Measurements from ENCODE around the gene SMIM11.
"Not testable (repeated sequence)": the region's sequence is repeated elsewhere in the genome, so short reads cannot be mapped to it uniquely, and the experiment has no call there.

Gene SMIM11

DNA sequence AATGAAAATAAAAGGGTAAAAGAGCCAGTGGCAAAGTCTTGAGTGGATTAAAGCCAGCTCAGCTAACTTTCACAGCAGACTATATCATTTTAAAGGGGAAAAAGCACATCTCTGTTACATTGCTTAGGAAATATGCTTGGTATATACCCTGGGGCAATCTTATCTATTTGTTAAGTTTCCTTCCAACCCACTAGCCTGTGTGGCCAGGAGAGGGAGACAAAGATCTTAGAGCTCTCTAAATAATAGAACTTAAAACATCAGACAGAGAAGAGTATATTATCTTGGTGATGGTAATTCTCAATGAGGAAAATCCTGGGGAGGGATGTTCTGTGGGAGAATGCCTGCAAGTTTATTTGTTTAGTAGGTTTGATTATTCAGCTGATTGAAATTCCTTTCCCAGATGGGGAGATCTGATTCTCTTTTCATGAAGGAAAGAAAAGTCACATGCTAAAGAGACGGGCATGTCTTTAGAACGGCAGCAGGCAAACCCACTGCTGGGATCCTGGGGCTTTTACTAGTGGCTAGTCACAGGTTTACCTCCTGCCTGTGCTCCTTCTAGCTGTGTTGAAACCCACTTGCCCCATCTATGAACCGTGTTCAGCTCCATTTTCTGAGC lies 7.9 kb upstream of the SMIM11 start:
- Mint-ChIP-seq H3K4me1 (no peaks in the 10 kb centered on the region), H3K4me3 (no peak overlapping the region), H3K36me3 (no peaks in the 10 kb centered on the region), H3K9me3 (no peaks in the 10 kb centered on the region), H3K27ac (no peak overlapping the region)
- no peak for DNase-seq (ENCODE audit: low spot score in 2 of 2)
- peak; percentile 74 for ATAC-seq

DNA sequence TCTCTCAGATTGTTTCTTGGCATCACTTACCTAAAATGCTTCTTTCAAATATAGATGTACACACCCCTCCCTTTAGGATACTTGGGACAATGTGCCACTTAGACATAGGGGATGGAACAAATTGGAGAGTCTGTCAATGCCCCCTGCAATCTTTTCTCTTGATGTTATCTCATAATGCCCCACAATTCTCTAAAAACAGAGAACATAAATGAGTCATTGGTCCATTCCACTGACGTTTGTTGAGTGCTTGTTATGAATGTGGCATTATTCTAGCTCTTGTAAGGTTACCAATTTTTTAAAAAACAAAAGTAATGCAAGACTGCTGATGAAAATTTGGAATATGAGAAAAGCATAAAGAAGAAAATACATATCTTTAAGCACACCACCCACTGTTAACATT lies 5.6 kb upstream of the SMIM11 start:
- Mint-ChIP-seq H3K27ac (no peak overlapping the region), H3K4me3 (no peak overlapping the region), H3K36me3 (no peaks in the 10 kb centered on the region), H3K9me3 (no peaks in the 10 kb centered on the region), H3K4me1 (no peaks in the 10 kb centered on the region)
- ATAC-seq (peak; percentile 54), DNase-seq (ENCODE audit: low spot score in 2 of 2) (no peak)

DNA sequence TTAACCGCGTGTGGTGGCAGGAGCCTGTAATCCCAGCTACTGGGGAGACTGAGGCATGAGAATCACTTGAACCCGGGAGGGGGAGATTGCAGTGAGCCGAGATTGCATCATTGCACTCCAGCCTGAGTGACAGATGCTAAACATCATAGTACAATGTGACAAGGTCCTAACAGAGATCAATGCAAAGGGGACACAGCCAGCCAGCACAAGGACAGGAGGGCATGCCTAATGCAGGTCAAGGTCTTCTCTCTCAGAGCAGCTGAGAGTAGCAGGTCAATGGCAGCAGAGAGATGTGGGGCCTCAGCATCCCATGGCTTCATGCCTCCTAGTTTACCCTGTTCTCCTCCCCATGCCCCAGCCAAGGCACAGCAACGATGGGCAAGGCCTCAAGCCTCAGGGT lies 3.0 kb upstream of the SMIM11 start:
- no peak overlapping the region for H3K27ac Mint-ChIP-seq
- H3K4me1 Mint-ChIP-seq = no peaks in the 10 kb centered on the region
- no peak overlapping the region for H3K4me3 Mint-ChIP-seq
- no peak for DNase-seq (ENCODE audit: low spot score in 2 of 2)
- no peaks in the 10 kb centered on the region for H3K36me3 Mint-ChIP-seq
- no peaks in the 10 kb centered on the region for H3K9me3 Mint-ChIP-seq
- ATAC-seq = no peak

DNA sequence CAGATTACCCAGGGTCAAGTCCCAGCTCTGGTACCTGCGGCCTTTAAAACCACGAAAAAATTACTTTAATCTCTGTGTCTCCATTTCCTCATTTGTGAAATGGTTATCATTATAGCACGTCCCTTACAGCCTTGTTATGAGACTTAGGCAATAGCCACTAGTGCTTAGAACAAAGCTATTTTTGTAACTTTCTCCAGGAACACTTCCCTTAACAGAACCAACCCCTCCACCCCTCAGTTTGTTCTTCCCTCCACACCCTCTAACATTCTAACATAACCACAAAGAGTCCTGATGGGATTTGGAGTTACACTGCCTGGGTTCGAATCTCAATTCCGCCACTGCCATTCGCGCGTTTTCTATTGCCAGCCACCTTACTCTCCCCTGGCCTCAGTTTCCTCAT lies 845 bp upstream of the SMIM11 start:
- not testable (repeated sequence) for H3K27ac Mint-ChIP-seq; H3K4me1 Mint-ChIP-seq; H3K9me3 Mint-ChIP-seq; H3K36me3 Mint-ChIP-seq; DNase-seq (ENCODE audit: low spot score in 2 of 2); ATAC-seq; H3K4me3 Mint-ChIP-seq

DNA sequence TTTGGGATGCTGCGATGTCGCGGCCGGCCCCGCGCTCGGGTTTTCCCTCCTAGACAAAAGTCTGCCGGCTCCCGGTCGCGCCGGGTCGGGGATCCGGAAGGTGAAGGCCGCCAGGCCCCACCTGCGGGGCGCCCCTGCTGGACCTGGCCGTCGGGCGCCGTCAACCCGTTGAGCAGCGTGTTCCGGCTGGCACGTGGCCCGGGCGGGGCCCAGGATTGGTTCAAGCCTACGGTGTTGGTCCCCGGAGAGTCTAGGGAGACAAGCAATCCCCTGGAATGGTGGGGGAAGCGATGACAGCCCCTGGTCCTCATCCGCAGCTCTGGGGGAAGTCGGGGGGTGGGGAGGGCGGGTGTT lies 289 bp downstream of the SMIM11 start:
- not testable (repeated sequence) for H3K36me3 Mint-ChIP-seq; H3K4me3 Mint-ChIP-seq; H3K27ac Mint-ChIP-seq; DNase-seq (ENCODE audit: low spot score in 2 of 2); H3K4me1 Mint-ChIP-seq; H3K9me3 Mint-ChIP-seq
- ATAC-seq = peak; percentile 78

DNA sequence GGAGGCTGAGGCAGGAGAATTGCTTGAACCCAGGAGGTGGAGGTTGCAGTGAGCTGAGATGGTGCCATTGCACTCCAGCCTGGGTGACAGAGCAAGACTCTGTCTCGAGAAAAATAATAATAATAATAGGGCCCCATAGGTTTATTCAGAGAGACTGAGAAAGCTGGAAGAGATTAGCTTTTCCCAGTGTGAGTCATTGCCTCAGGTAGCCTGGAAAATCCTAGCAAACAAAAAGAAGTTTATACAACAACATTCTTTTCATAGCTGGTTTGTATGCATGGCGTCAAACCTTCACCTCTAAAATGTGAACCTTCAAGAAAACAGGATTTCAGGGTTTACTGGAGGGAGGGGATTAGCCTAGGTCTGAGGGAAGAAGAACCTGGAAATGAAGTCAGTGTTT lies 7.8 kb downstream of the SMIM11 start:
- not testable (repeated sequence) for DNase-seq (ENCODE audit: low spot score in 2 of 2); H3K4me3 Mint-ChIP-seq; H3K4me1 Mint-ChIP-seq; H3K36me3 Mint-ChIP-seq; ATAC-seq; H3K9me3 Mint-ChIP-seq; H3K27ac Mint-ChIP-seq

DNA sequence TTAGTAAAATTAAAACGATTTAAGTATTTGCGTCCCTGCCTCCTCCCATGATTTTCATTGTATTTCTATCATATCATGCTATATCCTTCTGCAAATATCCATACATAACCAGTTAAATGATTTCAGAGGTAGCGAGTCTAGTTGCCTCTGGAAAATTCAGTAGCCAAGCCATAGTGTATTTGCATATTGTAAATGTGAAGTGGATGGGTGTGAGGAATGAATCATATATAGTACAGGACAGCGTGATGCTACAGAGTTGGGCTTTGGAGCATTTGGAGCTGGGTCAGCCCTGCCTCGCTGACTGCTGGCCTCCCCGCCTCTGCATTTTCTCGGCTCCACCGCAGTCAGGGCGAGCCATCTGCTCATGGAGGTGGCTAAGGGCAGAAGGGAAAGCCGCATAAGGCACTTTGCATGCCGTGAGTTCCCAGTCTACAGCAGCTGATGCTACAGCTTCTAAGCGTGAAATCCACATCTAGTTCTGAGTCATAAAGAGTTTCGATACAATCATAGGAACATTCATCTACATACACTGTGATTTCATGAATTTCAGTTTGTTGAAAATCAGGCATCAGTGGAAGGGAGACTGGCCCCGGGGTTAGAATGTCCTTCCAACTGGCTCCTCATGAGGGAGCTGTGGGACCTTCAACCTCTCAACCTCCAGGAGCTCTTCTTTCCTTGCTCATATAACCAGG lies 8.6 kb downstream of the SMIM11 start:
- not testable (repeated sequence) for H3K4me1 Mint-ChIP-seq

DNA sequence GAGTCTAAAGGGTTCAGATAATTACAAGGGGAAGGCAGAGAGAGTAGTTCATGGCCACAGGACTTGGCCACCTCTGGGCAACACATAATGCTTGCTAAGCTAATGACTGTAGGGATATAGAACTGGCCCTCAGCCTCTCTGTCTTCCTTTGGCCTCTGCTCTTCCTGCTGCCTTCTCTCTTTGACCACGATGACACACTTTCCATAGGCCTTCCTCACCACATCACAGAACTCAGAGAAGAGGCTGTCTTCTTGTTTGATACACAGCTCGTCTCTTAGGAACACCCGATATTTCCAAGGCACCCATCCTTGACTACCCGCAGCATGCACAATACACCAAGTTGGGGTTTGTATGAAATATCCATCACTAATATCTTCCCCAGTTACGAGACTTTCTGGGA lies 25.2 kb downstream of the SMIM11 start:
- not testable (repeated sequence) for H3K9me3 Mint-ChIP-seq; H3K4me1 Mint-ChIP-seq; DNase-seq (ENCODE audit: low spot score in 2 of 2); H3K4me3 Mint-ChIP-seq; H3K27ac Mint-ChIP-seq; ATAC-seq; H3K36me3 Mint-ChIP-seq

More for the DNA sequence above, 8.6 kb downstream of the SMIM11 start:
- peak; percentile 98 for ATAC-seq
- H3K27ac Mint-ChIP-seq; DNase-seq (ENCODE audit: low spot score in 2 of 2); H3K4me3 Mint-ChIP-seq; H3K9me3 Mint-ChIP-seq; H3K36me3 Mint-ChIP-seq: not testable (repeated sequence)

DNA sequence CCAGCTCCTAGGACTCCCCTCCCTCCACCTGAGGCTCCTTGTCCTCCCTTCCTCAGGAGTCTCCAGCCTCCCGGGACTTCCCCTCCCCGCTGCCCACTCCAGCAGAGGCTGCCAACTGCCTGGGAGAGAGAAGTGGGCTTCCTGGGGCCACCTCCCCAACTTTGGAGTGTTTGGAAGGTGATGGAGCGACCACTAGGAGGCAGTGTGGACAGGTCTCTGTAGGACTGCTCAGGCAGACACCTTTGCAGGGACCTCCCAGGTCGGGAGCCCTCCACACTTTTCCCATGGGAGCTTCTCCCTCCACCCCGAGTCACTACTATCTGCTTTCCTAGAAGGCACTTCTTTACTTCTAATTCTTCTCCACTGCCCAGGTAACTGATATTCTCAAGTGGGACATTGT lies 29.4 kb downstream of the SMIM11 start:
- not testable (repeated sequence) for H3K4me3 Mint-ChIP-seq; H3K4me1 Mint-ChIP-seq; H3K36me3 Mint-ChIP-seq; H3K9me3 Mint-ChIP-seq; DNase-seq (ENCODE audit: low spot score in 2 of 2); ATAC-seq; H3K27ac Mint-ChIP-seq

DNA sequence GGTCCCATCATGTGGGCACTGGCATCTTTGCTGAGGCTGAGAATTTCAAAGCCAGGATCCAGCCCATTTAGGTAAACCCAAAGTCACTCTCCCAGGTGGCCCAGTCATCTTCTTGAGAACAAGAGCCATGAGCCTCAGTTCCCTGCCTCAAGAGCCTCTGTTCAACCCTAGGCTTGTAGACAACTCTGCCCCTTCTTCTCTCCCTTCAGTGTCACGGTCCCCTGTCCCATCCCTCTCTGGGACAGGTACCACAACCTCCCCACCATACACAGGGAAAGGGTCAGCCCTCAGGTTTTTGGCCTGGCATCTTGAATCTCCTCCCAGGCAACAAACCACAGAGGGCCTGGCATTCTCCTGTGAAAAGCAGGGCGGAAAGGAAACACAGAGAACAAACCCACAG lies 30.4 kb downstream of the SMIM11 start:
- not testable (repeated sequence) for H3K4me1 Mint-ChIP-seq; H3K27ac Mint-ChIP-seq; ATAC-seq; H3K36me3 Mint-ChIP-seq; DNase-seq (ENCODE audit: low spot score in 2 of 2); H3K4me3 Mint-ChIP-seq; H3K9me3 Mint-ChIP-seq

DNA sequence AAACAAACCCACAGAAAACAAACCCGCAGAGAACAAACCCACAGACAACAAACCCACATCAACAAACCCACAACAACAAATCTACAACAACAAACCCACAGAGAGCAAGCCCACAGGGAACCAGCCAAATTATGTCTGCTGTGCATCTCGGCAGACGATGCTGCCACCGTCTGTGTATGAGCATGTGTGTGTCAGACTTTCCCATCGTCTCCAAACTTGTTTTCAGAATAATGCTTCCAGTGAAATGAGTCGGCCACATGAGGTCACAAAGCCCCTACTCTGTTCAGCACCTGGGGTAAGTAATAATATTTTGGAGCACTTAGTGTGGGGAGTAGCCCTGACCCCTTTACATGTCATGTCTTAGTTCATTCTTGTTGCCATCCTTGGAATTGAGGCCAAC lies 30.8 kb downstream of the SMIM11 start:
- H3K9me3 Mint-ChIP-seq, H3K4me1 Mint-ChIP-seq: not testable (repeated sequence)
- ATAC-seq = peak; percentile 70

DNA sequence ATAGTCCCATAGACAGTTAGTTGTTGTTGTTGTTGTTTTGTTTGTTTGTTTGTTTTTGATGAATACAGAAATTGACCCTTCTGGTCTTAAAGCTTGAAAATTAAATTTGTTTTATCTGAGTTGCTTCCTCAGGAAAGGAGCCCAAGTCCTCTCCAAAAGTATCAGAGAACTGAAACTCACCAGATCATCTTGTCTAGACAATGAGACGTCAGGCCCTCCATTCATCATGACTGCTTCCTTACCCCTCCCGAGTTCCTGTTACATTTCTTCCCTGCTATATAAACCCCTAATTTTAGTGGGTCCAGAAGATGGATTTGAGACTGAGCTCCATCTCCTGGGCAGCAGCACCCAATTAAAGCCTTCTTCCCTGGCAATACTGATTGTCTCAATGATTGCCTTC lies 31.4 kb downstream of the SMIM11 start:
- not testable (repeated sequence) for H3K4me3 Mint-ChIP-seq; H3K36me3 Mint-ChIP-seq; H3K4me1 Mint-ChIP-seq; H3K9me3 Mint-ChIP-seq; ATAC-seq; DNase-seq (ENCODE audit: low spot score in 2 of 2); H3K27ac Mint-ChIP-seq

More for the DNA sequence above, 30.8 kb downstream of the SMIM11 start:
- H3K27ac Mint-ChIP-seq; H3K4me3 Mint-ChIP-seq; H3K36me3 Mint-ChIP-seq; DNase-seq (ENCODE audit: low spot score in 2 of 2): not testable (repeated sequence)

DNA sequence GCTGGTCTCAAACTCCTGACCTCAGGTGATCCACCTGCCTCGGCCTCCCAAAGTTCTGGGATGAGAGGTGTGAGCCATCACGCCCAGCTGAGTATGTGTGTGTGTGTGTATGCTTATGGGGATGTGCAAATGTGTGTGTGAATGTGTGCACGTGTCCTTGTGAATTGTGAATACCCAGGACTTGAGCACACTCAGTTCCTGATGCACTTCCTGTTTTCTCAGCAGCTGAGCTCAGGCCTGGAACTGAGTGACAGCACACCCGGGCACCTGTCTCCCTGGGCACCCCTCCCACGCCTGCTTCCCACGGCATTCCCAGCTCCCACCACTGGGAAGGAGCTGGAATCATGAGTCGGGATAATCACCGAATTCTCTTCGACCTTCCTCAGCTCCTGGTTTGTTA lies 32.0 kb downstream of the SMIM11 start:
- H3K9me3 Mint-ChIP-seq; H3K27ac Mint-ChIP-seq; H3K4me3 Mint-ChIP-seq; H3K36me3 Mint-ChIP-seq; ATAC-seq; DNase-seq (ENCODE audit: low spot score in 2 of 2); H3K4me1 Mint-ChIP-seq: not testable (repeated sequence)

DNA sequence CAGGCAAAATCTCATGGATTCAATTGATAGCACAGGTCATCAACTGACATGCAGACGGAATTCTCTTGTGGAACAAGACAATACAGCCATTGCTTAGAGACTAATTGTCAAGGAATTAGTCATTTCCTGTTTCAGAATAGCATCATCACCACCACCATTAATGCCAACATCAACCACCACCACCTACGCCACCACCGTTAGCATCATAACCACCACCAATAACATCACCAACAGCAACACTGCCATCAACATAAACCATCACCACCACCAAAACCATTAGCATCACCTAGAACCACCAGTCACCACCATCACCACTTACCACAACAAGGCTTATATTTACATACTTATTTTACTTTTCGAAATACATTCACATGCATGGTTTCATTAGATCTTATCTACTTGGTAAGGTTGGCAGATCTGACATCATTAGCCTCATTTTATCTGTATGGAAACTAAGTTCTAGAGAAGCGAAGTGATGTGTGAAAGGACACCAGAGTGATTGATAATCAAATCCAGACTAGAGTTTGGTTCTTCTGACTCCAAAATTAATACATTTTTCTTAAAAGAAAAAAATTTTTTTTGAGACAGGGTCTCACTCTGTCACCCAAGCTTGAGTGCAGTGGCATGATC lies 42.3 kb downstream of the SMIM11 start:
- H3K4me3 Mint-ChIP-seq; DNase-seq (ENCODE audit: low spot score in 2 of 2); H3K27ac Mint-ChIP-seq; H3K36me3 Mint-ChIP-seq; H3K4me1 Mint-ChIP-seq; H3K9me3 Mint-ChIP-seq: not testable (repeated sequence)
- peak; percentile 96 for ATAC-seq

DNA sequence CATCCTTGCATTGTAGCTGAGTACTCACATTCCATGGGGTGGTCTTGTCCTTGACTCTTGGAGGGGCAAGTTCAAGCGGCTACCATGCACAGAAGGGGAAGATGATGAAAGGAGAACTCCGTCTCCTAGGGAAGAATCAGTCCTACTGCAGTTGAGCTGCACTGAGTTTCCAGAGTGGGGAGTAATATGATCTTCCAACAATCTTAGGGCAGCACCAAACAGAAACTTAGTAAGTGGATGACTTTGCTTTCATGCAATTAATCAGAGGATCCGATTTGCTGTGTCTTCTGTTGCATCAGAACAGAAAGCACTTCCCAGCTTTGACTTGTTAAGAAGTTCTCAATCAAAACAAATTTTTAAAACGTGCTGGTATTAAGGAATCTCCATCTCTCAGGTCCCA lies 48.5 kb downstream of the SMIM11 start, which contains the start of gene SMIM34:
SMIM34 (minus strand) TSS at position 147 of the 400 bp plus-strand sequence; CDS start at position 35, 112 bp downstream.
- not testable (repeated sequence) for H3K9me3 Mint-ChIP-seq; H3K4me1 Mint-ChIP-seq; H3K36me3 Mint-ChIP-seq; ATAC-seq; H3K27ac Mint-ChIP-seq; DNase-seq (ENCODE audit: low spot score in 2 of 2); H3K4me3 Mint-ChIP-seq

DNA sequence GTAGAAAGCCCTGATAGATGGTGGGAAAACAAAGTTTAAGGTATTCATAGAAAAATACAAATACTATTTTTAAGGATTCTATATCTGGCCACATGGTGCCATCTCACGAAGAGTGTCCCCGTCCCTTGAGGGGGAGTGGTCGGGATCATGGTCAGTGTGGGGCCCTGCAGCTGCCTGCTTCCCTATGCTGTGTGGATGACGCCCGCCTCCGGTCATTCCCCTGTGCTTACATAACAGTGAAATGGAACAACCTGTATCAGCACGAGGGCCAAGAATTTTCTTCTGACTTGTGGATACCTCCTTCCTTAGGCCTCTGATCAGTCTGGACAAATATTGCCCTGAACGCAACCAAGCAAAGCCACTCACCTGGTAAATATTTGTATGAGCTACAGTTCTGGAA lies 52.0 kb downstream of the SMIM11 start:
- not testable (repeated sequence) for H3K4me1 Mint-ChIP-seq; ATAC-seq; DNase-seq (ENCODE audit: low spot score in 2 of 2); H3K27ac Mint-ChIP-seq; H3K4me3 Mint-ChIP-seq; H3K9me3 Mint-ChIP-seq; H3K36me3 Mint-ChIP-seq
